ENCODE data around the gene TACC3.

Gene TACC3

DNA sequence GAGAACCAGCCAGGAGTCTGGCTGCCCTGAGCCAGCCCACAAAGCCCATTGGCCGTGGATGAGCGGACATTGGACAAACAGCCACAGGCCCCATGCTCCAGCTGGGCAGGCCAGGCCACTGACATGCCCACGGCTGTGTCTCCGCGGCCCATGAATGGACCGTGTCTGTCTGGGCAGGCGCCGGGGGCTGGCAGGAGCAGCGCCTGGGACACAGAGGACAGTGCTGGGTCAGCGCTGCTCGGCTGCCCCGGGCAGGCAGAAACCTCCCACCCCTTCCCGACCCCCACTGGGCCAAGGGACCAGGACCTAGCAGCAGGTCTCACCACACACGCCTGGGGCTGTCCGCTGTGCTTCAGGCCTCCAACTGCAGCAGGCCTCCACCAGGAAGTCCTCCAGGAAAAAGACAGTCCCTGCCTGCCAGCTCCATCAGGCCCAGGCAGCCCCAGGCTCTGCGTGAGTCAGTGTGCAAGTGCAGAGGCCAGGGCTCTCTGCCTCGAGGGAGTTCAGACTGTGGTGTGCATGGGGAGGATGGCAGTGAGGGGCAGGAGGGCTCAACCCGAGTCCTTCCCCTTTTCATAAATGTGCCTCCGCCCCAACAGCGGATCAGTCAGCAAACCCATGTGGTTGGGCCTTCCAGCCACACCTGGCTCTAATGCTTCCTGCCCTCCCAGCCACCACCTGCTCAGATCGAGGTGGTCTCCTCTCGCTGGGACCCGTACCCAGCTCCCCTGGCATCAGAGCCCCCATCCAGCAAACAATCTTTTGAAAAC, 54.6 kb downstream of the TACC3 start:
- no peak for DNase-seq (ENCODE audit: low read depth in 2 of 2)

DNA sequence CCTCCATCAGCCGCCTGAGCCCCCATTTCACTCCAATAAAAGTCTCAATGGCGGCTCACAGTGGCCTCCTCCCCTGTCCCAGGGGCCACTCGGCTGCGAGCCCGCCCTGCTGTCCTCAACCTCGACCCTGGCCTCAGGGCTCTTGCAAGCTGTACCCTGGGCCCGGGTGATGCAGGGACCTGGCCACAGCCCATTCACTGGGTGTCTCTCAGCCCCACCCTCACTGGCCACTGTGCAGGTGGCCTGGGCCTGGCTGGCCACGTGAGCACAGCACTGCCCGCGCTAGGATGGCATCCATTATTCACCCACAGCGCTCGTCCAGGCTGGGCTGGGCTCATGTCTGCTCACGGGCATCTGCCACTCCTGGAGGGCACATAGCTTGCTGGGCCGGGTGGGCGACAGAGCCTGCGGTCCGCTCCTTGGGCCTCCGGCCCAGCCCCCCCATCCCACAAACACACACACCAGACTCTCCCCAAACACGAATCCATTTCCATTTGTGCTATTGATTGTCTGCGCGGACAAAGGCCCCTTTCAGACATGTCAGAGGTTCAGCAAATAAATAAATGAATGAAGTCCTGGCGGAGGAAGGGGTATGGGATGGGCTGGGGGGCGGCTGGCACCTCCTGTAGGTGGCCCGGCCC, 55.3 kb downstream of the TACC3 start:
- no peak for DNase-seq (ENCODE audit: low read depth in 2 of 2)

DNA sequence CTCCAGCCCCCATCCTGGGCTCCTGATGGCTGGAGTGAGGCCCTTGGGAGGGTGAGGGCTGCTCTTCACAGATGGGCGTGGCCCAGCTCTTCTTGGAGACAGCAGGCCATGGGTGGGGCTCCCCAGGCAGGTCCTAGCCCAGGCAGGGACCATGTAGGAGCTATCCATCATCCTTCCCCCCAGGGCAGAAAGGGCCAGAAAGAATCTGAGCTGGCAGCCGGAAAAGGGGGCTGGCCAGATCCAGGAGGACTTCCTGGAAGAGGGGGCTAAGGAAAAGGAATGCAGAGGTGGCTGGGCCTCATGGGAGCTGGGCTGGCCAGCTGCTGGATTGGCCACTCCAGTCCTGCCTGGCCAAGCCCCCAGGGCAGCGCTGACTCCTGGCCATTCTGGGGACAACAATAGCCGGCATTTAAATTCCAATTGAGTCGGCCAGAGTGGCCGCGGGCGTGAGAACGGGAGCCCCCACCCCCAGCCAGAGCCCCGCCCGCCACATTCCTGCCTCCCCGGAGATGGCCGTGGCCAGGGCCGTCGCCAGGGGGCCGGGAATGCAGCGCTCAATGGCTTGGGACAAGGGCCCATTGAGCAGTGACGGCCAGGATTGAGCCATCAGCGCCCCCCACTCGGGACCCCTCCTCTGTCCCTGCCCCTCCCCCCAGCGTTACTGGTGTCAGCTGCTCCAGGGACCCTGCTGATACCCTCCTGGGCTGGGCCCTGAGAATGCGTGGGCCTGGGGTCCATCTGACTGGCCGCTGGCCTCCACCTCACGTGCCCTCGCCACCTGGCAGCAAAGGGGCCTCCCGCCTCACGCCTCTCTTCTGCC, 56.7 kb downstream of the TACC3 start:
- DNase-seq (ENCODE audit: low read depth in 2 of 2): no peak

DNA sequence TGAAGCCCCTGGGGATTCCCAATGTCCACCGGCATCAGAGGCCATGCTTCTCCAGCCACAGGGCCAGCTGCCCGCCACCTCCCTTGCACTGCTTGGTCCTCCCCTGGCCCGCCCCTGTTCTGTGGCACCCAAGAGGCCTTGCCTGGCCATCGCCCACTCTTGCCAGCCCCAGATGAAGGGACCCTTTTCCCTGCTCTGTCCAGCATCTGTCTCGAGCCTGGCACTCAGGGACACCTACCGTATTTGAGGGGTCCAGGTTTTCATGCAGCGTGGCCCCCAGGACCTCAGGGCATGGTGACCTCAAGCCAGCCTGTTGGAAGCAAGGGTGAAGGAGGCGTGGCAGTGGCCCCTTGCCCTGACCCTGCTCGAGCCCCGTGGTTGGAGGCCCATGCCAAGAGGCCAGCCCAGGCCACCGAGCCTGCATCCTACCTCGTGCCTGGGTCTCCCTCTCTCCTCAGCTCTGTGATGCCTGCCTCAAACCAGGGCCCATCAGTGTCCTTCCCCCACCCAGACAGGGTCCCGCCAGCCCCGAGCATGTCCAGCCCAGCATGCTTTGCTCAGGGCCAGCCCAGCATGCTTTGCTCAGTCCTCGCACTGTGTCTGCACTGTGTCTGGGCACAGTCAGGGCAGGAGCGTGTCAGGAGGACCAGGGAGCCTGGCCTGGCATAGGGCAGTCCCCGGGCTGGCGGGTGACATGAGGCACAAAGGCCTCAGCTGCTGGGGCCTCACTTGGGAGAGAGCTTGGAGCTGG, 57.5 kb downstream of the TACC3 start:
- no peak for DNase-seq (ENCODE audit: low read depth in 2 of 2)

DNA sequence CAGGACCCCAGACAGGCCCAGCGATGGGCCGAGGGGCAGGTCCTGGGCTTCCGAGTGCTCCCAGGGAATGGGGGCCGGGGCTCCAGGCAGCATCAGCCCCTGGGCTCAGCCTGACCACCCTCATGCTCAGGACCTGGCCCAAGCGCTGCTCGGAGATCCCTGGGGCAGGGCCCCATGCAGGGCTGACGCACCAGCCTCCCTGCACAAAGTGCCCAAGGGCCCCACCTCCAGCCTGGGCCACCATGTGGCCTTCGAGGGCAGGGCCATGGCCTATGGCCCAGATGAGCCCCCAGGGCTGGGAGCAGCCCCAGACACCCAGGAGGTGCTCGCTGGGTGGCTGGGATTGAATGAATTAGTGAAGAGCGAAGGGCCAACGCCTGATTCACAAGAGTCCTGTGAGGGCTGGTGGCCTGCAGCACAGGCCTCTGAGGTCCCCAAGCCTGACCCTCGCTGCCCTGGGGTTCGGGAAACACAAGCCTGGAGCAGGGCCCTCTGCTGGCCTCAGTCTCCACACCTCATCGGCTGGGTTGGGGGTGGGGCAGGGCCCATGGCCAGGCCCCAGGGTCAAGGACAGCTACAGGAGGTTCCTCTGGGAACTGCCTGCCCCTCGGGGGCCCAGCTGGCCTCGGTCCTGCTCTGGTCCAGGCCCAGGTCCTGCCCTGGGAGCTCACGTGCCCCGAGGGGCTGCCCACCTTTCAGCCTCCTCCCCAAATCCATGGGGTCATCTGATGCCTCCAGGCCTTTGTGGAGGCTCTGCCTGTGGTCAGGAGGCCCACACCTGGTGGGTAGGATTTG, 58.5 kb downstream of the TACC3 start:
- DNase-seq (ENCODE audit: low read depth in 2 of 2): no peak

DNA sequence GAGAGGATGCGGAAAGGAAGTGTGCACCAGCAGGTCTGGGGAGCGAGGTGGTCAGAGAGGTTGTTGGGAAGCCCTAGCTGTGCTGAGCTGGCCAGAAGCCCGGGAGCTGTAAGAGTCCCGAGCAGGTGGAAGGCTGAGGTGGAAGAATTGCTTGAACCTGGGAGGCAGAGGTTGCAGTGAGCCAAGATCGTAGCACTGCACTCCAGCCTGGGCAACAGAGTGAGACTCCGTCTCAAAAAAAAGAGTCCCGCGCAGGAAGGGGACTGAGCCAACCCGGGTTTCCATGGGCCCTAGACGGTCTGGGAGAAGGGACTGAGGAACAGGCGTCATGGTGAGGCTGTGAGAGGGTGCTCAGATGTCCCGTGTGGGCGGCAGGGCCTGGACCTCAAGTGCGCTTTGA, 59.1 kb downstream of the TACC3 start:
- no peak for DNase-seq (ENCODE audit: low read depth in 2 of 2)

DNA sequence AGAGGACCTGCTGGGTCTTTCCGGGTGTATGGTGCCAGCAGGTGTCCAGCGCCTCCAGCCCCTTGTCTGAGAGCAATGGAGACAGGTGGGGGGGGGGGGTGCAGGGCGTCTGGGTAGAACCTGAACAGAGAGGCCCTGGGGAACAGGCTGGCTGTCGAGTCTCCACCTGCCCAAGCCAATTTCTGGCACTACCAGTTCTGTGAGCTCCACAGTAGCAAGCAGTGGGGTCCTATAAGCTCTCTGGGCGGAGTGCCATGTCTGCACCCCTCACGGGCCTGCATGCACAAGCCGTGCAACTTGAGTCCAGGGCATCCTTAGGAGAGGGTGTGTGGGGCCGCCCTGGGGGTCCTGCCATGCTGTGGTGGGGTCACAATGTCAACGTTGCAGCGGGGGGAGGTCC, 61.7 kb downstream of the TACC3 start:
- DNase-seq (ENCODE audit: low read depth in 2 of 2): no peak

DNA sequence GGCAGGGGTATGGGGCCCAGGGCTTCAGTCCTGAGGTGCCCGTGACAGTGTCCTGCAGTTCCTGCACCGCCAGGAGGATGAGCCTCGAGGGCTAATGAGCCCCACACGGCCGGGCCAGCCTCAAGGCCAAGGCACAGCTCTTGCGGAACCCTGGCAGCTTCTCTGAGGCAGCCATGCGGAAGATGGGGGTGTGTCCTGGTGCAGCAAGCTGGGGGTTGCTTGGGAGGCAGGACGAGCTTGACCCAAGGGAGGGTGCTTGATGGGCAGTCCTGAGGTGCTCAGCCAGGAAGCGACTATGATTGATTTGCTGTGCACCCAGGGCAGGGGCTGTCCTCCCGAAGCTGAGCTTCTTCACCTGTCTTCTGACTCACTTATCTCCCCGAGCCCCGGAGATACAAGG, 62.6 kb downstream of the TACC3 start:
- no peak for DNase-seq (ENCODE audit: low read depth in 2 of 2)

DNA sequence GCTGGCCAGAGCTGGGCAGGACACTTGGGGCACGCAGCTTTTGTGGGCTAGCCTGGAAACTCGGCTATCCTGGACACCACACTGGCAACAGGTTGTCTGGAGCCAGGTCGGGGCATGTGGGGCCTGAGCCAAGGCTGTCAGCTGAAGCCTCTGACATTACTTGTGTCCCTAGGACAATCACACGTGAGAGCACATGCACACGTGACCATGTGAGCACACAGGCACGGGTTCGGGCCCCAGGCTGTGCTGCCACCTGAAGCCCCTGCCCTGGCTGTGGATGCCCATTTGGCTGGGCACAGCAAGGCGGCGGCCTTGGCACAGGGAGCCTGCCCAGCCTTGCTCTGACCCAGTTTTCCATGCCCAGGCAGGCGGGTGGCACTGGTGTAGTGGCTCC, 63.1 kb downstream of the TACC3 start:
- no peak for DNase-seq (ENCODE audit: low read depth in 2 of 2)

DNA sequence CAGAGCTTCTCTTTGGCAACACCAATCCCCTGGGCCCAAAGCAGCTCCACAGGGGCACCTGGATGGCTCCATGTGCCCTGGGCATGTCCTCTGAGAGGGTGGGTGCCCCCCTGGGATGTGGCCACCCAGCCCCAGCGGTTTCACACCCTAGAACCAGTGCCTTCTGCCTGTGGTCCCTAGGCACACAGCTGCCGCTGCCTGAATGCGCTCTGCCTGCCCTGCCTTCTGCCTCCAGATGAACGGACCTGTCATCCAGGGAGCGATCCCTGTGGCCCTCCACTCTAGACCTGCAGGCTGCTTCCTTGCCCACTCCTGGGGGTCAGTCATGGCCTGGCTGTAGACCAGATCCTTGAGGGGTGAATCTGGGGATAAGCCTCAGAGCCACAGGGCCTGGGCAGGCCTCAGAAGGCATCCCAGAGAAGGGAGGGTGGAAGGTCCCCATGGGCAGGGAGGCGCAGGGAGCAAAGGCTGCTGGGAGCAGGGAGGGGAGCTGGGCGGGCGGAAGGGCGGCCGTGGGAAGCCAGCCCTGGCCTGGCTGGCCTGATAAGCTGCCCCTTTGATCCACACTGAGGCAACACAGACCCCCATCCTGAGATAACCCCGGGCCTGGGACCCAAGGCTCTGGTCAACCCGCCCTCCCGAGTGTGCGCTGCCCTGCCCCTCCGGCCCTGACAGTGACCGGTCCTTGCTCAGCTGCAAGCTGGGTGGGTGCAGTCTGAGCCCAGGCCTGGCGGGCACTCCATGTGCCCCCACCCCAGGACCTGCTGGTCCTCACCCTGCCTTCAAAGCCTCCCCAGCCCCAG, 63.7 kb downstream of the TACC3 start:
- no peak for DNase-seq (ENCODE audit: low read depth in 2 of 2)

DNA sequence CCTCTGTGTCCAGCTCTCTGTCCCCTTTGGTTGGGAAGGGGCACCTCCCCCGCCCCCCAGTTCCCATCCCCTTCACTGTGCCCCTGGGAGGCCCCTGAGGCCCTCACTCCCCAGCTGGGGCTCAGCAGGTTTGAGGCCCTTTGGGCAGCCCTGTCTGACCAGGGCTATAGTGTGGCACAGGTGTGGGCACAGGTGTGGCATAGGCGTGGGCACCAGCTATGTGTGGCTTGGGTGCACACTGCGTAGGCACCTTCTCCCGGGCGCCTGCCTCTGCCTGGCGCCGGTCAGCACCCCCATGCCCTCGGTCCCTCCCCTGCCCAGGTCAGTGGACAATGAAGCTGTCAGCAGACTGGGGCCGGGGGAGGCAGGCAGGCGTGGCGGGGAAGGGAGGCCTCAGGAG, 64.3 kb downstream of the TACC3 start:
- DNase-seq (ENCODE audit: low read depth in 2 of 2): no peak

DNA sequence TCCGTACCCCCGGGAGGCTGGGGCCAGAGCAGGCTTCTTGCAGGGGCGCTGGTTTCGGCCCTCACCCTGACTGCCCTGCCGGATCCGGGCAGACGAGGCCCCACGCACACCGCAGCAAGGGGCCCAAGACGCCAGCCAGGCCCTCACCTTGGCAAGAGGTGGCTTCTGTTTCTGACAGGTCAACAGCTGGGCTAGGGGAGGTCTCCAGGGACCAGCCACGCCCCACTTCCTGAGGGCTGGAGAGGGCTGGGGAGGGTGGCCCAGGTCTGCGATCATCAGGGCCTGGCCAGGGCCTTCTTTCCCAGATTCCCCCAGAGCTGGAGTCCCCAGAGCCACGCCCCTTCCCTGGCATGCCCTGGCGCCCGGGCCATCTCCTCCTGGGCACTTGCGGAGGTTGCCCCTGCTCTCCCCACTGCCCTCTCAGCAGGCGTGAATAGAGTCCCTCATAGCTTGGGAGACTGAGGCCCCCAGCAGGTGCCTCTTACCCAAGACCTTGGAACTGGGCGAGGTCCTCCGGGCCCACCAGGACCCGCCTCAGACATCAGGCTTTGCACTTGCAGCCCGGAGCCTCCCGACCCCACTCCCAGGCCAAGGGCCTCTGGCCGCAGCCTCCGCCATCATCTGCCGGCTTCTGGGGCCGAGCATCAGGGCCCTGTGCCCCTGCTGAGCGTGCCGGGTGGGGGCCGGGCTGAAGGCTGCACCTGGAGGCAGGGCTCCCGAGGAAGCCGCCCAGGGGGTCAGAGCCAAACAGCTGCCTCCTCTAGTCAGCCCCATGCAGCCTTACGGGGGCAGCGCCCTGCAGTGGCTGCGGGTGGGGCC, 65.4 kb downstream of the TACC3 start:
- no peak for DNase-seq (ENCODE audit: low read depth in 2 of 2)

DNA sequence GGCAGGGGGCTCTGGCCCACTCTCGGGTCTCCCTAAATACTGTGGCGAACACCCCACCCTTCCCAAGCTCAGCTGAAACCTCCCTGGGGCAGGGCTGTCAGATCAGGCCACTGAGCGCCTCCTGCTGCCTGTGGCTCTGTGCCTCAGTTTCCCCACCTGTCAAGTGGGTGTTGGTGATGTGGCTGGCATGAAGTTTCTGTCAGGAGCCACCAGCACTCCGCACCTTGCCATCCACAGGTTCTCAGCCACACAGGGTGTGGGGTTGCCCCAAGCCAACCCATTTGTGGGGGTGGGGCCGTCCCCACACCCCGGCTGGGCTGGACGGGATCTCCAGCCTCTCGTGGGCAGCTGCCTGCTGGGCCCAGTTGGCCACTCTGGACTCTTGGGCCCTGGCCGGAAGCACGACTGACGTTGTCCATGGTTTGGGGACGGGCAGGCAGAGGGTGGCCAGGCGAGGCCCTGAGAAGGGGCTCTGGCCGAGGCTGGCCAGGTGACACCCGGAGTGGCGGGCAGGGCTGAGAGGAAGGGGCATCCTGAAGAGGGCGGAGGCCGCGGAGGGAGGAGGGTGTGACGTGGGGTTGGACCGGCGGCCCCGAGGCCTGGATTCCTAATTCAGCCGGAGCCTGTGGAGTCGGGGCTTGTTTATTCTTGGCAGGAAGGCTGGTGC, 66.2 kb downstream of the TACC3 start:
- no peak for DNase-seq (ENCODE audit: low read depth in 2 of 2)

DNA sequence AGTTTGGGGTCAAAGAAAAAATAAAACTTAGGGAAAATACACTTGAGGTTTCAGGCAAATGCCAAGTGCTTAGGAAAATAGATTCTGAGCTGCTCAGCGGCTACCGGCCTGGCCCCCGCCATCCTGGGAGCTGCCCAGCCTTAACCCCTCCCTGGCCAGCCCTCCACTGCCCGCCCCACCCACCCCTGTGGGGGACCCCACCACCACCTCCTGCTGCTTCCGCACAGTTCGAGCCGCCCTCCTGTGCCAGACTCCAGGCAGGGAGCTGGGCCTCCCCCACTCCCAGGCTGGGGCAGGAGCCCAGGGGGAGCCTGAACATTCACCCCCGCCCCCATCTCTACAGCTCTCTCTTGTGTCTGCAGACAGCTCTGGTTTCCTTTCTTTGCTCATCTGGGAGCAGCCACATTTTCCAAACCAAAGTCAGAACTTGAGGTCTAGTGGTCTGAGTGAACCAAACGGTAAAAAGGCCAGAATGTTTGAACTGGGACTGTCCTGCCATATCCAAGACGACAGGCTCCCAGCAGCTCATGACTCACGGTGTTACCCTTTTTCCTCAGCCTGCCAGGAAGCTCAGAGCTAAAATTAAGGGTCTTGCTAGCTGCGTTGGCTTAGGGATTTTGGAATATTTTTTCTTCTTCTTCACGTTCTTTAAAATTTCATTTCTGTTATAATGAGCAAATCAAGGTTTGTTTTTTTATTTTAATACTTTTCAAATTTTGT, 67.1 kb downstream of the TACC3 start:
- no peak for DNase-seq (ENCODE audit: low read depth in 2 of 2)

DNA sequence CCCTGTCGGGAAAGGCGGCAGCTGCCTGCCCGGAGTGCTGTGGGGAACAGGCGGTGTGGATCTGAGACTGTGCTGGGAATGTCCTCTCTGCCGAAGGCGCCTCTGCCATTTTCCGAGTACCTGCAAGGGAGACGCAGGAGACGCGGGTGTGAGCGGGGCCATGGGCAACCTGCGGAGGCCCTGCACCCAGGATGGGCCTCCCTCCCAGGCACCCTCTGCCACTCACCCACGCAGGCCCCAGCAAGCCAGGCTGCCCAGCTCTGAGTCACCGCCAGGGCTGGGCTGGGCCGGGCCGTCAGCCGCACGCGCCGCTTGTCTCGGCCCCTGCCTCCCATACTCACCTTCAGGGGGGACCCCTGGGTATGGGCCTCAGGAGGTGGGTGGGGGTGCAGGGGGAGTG, 68.2 kb downstream of the TACC3 start:
- DNase-seq (ENCODE audit: low read depth in 2 of 2): no peak

DNA sequence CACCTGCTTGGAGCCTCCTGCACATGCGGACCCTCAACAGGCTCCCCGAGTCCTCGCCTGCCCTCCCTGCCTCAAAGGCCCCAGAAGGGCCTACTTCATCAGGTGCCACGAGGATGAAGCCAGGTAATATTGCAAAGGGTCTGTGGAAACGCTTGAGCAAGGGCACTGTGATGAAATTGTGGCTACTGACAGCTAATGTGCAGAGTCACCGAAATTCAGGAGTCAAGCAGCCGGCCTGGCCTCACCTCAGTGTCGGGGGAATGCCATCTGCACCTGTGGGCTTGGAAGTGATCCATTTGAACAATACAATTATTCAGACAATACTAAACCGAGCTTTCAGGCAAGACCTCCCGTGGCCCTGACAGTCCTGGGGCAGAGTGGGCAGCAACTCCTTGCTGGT, 68.7 kb downstream of the TACC3 start:
- DNase-seq (ENCODE audit: low read depth in 2 of 2): no peak

DNA sequence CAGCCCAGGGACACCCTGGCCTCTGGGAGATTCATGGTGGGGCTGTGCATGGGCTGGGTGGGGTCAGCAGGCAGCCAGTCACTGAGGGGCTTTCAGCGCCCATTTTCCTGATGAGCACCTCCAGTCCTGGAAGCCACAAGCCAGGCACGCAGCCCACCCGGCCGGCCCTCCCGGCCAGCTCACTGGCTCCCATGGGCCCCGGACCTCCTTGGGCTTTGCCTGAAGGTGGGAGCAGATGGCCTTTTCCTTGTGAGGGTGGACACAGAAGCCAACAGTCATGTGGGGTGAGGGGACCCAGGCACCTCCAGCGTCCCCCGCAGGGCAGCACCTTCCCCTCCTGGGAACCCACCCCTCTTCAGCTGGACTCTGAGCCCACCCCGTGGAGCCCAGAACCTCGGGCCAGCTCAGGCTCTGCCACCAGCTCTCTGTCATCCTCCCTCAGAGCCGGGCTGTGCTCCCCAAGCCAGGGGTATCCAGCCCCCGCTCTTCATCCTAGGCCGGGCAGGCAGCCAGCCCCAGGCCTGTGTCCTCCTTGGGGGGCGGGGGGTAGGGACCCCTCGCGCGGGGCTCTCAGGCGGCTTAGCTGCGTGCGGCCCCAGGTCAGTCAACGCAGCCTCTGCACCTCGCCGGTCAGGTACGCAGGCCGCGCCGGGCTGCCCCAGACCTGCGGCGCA, 71.0 kb downstream of the TACC3 start:
- DNase-seq (ENCODE audit: low read depth in 2 of 2): no peak
